Parathyroid adenoma (tissue), 2 donors: ENCODE results near the gene SSMEM1.

Experiments
- H2AFZ ChIP-seq: fragments of 300-600 bp; sonication (generic); one replicate; pipeline ENCODE4 v1.7.0; 2017; ENCODE audit warnings: antibody characterized with exemption, mild to moderate bottlenecking
- H3K27ac ChIP-seq: fragments of 300-600 bp; sonication (generic); one replicate; pipeline ENCODE4 v1.7.0; 2017
- H3K27me3 ChIP-seq: fragments of 300-600 bp; sonication (generic); one replicate; pipeline ENCODE4 v1.7.0; 2017; ENCODE audit warnings: low read length; ENCODE audit not compliant: control insufficient read depth, insufficient read depth
- H3K36me3 ChIP-seq: fragments of 300-600 bp; sonication (generic); one replicate; pipeline ENCODE4 v1.7.0; 2017; ENCODE audit warnings: low read length; ENCODE audit not compliant: control insufficient read depth, insufficient read depth
- H3K4me1 ChIP-seq: fragments of 300-600 bp; sonication (generic); one replicate; pipeline ENCODE4 v1.7.0; 2017; ENCODE audit warnings: control low read depth
- H3K4me2 ChIP-seq: fragments of 300-600 bp; sonication (generic); one replicate; pipeline ENCODE4 v1.7.0; 2017; ENCODE audit warnings: low read length
- H3K4me3 ChIP-seq: fragments of 300-600 bp; sonication (generic); one replicate; pipeline ENCODE4 v1.7.0; 2017; ENCODE audit warnings: low read depth, low read length
- H3K79me2 ChIP-seq: fragments of 300-600 bp; sonication (generic); one replicate; pipeline ENCODE4 v1.7.0; 2017; ENCODE audit warnings: control low read depth
- H3K9ac ChIP-seq: fragments of 300-600 bp; sonication (generic); one replicate; pipeline ENCODE4 v1.7.0; 2017; ENCODE audit warnings: mild to moderate bottlenecking
- H3K9me3 ChIP-seq: fragments of 300-600 bp; sonication (generic); one replicate; pipeline ENCODE4 v1.7.0; 2017; ENCODE audit warnings: low read length; ENCODE audit not compliant: control insufficient read depth
- TF ChIP-seq, protein P1 (sequence below): fragments of 300-600 bp; sonication (generic); IDR thresholded peaks from one replicate; pipeline ENCODE4 v1.7.0; 2017; ENCODE audit warnings: antibody characterized with exemption, mild to moderate bottlenecking
- donor health status: primary hyperparathyroidism.

Gene SSMEM1

DNA sequence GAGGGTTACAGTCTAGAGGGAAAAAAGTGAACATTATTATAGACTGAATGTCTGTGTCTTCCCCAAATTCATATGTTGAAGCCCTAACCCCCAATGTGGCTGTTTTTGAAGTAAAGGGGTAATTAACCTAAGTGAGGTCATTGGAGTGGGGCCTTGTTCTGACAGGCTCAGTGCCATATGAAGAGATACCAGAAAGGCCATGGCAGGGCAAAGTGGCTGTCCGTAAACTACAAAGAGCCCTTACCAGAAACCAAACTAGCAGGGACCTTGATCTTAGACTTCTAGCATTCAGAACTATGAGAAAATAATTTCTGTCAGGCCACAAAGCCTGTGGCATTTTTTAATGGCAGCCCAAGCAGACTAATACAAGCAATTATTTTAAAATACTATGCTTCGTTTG, 11.2 kb upstream of the SSMEM1 start:
- TF ChIP-seq, protein P1, sequence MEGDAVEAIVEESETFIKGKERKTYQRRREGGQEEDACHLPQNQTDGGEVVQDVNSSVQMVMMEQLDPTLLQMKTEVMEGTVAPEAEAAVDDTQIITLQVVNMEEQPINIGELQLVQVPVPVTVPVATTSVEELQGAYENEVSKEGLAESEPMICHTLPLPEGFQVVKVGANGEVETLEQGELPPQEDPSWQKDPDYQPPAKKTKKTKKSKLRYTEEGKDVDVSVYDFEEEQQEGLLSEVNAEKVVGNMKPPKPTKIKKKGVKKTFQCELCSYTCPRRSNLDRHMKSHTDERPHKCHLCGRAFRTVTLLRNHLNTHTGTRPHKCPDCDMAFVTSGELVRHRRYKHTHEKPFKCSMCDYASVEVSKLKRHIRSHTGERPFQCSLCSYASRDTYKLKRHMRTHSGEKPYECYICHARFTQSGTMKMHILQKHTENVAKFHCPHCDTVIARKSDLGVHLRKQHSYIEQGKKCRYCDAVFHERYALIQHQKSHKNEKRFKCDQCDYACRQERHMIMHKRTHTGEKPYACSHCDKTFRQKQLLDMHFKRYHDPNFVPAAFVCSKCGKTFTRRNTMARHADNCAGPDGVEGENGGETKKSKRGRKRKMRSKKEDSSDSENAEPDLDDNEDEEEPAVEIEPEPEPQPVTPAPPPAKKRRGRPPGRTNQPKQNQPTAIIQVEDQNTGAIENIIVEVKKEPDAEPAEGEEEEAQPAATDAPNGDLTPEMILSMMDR, result no peak
- Histone ChIP-seq H3K4me3 (no peak overlapping the region), H2AFZ (no peak overlapping the region), H3K9ac (no peak overlapping the region), H3K4me1 (no peaks in the 10 kb centered on the region), H3K27me3 (no peaks in the 10 kb centered on the region), H3K79me2 (no peaks in the 10 kb centered on the region), H3K27ac (no peak overlapping the region), H3K36me3 (no peaks in the 10 kb centered on the region), H3K9me3 (no peaks in the 10 kb centered on the region), H3K4me2 (no peak overlapping the region)

DNA sequence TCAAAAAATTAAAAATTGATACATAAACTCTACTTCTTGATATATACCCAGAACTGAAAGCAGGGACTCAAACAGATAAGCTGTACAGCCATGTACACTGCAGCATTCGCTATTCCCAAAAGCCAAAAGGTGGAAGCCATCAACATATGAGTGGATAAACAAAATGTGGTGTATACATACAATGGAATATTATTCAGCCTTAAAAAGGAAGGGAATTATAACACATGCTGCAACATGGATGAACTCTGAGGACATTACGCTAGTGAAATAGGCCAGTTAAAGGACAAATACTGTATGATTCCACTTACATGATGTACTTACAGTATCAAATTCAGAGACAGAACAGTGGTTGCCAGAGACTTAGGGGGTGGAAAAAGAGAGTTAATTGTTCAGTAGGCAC, 10.6 kb upstream of the SSMEM1 start:
- Histone ChIP-seq H3K4me3 (no peak overlapping the region), H2AFZ (no peak overlapping the region), H3K36me3 (no peaks in the 10 kb centered on the region), H3K27ac (no peak overlapping the region), H3K27me3 (no peaks in the 10 kb centered on the region), H3K9me3 (no peaks in the 10 kb centered on the region), H3K4me1 (no peaks in the 10 kb centered on the region), H3K79me2 (no peaks in the 10 kb centered on the region), H3K9ac (no peak overlapping the region), H3K4me2 (no peak overlapping the region)
- TF ChIP-seq, protein P1, result no peak

DNA sequence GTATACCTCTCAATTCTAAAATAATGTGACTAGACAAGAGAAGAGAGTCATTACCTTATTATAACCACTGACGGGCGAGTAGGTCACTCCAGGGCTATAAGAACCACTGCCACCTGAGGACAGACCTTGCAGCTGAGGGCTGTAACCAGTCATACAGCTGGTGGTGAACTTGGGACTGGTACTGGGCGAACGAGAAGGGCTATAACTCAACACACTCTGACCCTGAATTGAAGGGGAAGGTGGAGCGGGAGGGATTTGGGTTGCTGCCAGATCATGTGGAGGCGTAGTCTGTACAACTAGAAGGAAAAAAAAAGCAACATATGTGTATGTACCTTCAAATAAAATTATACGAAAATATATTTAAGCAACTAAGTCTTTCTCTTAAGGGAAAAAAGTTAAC, 5.9 kb upstream of the SSMEM1 start:
- H3K79me2 ChIP-seq, result no peaks in the 10 kb centered on the region
- TF ChIP-seq, protein P1, result no peak
- no peaks in the 10 kb centered on the region for H3K4me1 ChIP-seq
- no peak overlapping the region for H3K9ac ChIP-seq
- no peaks in the 10 kb centered on the region for H3K27me3 ChIP-seq
- no peak overlapping the region for H3K27ac ChIP-seq
- no peak overlapping the region for H3K4me2 ChIP-seq
- H3K4me3 ChIP-seq, result no peak overlapping the region
- no peak overlapping the region for H2AFZ ChIP-seq
- no peaks in the 10 kb centered on the region for H3K9me3 ChIP-seq
- H3K36me3 ChIP-seq, result no peaks in the 10 kb centered on the region

DNA sequence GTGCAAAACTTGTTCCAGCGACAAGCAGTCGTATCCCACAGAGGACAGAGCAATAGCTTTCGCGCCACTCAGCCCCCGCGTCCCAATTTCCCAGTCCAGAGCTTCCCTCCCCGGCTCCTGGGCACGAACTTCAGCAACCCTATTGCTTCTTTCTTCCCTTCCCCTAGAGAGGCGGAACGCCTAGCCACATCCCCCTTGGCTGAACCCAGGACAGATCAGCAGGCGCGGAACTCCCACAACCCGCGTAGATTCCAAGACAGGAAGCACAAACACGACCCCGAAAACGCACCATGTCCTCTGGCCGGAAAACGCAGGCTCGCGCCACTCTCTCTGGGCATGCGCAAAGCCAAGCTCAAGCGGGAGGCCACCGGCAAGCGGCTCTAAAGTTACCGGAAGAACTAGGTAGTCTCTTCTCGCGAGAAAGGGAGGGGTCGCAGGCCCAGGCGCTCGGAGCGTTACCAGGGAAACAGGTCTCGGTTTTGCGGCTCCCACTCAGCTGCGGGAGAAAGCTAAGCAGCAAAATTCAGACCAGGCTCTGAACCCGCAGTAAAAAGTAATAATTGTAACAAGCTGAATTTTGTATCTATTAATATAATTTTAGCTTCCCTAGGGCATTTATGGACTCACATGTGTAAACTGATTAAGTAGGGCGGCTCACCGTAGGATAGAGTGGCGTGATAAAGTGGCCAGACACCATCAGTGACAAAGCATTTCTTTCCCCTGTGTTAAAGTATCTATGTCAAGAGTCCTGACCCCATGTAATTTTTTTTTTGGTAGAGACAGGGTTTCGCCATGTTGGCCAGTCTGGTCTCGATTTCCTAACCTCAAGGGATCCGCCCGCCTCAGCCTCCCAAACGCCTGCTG, 2.3 kb upstream of the SSMEM1 start, which contains the start of gene TMEM209:
TSS of gene TMEM209 (minus strand) at position 323 of the 864 bp plus-strand sequence. CDS start at position 292, 31 bp downstream.
- H3K4me3 ChIP-seq, result peak within 1 kb of the TSS; percentile 92
- TF ChIP-seq, protein P1, result no peak
- H3K79me2 ChIP-seq, result no peaks in the 10 kb centered on the region
- H3K36me3 ChIP-seq, result no peaks in the 10 kb centered on the region
- H3K27ac ChIP-seq, result peak within 1 kb of the TSS; percentile 76
- no peaks in the 10 kb centered on the region for H3K4me1 ChIP-seq
- peak within 1 kb of the TSS; percentile 13 for H3K9ac ChIP-seq
- H3K27me3 ChIP-seq, result no peaks in the 10 kb centered on the region
- H2AFZ ChIP-seq, result peak within 1 kb of the TSS; percentile 96
- H3K9me3 ChIP-seq, result no peaks in the 10 kb centered on the region
- H3K4me2 ChIP-seq, result peak within 1 kb of the TSS; percentile 77

DNA sequence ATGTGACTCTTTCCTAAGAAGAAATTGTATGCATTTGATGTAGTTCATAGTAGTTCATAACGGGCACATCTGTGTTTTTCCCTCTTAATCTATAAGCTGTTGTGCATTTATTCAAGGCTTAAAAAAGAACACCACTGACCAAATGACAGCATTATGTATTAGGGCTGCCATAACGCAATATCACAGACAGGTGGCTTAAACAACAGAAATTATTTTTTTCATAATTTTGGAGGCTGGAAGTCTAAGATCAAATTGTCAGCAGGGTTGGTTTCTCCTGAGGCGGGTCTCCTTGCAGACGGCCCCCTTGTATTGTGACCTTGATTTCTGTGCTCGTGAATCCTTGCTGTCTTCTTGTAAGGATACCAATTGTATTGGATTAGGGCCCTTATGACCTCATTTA, 627 bp upstream of the SSMEM1 start:
- no peaks in the 10 kb centered on the region for H3K4me1 ChIP-seq
- H3K9me3 ChIP-seq, result no peaks in the 10 kb centered on the region
- no peak overlapping the region for H2AFZ ChIP-seq
- H3K27ac ChIP-seq, result no peak overlapping the region
- no peaks in the 10 kb centered on the region for H3K79me2 ChIP-seq
- H3K4me3 ChIP-seq, result no peak overlapping the region
- H3K36me3 ChIP-seq, result no peaks in the 10 kb centered on the region
- TF ChIP-seq, protein P1, result no peak
- no peak overlapping the region for H3K4me2 ChIP-seq
- no peak overlapping the region for H3K9ac ChIP-seq
- no peaks in the 10 kb centered on the region for H3K27me3 ChIP-seq
